HG02759 (cell line): ENCODE data around the gene ZNF692.
"Not testable (repeated sequence)": the region's sequence is repeated elsewhere in the genome, so short reads cannot be mapped to it uniquely, and the experiment has no call there.

Experiments
- ATAC-seq: cut with Tn5 transposase; IDR thresholded peaks from one replicate; pipeline ENCODE4 v1.9.1; 2021; ENCODE audit warnings: mild to moderate bottlenecking, moderate library complexity; ENCODE audit not compliant: unreplicated experiment

ZNF692 gene

DNA sequence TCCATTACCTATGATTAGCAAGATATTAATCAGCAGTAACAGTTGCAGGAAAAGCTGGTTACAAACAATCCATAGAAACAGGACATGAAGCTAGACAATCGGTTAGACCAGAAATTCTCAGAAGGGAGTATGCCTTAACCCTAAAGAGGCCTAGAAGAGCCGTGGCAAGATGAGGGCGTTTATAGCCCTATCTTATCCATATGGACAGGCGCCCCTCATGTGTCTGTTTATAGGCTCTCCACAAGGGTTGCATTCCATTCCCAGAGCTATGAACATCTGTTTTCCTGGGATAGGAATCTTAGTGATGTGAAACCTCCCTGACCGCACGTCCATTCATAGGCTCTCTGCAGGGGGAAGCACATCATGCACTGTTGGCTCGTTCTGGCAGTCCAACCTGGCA is 23.5 kb upstream of the ZNF692 start:
- not testable (repeated sequence) for ATAC-seq

DNA sequence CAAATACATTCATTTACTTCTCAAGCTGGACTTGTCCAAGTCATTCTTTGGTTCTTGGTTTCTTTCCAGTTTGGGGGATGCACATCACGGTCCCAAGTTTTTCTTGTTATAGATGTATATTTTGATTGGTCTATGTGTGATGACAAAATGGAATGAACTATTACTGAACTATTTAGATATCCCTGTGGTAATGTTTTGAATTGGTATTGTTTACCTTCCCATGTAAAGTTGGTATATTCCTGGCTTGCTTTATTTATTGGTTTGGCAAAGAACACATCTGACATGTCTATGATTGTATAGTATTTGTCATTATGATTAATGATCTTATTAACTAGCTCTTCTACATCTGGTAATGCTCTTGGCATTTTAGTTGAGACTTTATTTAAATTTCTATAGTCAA is 22.4 kb upstream of the ZNF692 start:
- no peak for ATAC-seq

DNA sequence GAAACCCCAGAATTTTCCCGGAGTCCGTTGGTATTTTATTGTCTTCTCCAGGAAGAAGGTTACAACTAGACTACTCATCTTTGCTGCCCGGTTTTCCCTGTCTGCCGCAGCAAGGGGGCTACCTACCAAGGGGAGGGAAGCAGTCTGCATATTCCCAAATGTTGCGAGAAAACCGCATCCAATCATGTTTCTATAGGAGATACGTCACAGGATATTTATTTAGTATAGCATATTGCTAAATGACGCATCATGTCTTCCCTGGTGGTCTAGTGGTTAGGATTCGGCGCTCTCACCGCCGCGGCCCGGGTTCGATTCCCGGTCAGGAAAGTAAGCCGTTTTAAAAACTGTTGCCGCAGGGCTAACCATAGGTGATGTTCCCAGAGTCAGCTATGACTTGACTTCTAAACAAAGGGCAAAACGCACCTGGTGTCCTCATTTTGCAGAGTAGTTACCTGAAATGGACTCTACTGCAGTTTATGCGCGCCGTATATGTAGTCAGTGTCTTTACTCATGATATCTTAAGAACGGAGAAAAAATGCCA is 15.2 kb upstream of the ZNF692 start:
- ATAC-seq = peak; percentile 60

DNA sequence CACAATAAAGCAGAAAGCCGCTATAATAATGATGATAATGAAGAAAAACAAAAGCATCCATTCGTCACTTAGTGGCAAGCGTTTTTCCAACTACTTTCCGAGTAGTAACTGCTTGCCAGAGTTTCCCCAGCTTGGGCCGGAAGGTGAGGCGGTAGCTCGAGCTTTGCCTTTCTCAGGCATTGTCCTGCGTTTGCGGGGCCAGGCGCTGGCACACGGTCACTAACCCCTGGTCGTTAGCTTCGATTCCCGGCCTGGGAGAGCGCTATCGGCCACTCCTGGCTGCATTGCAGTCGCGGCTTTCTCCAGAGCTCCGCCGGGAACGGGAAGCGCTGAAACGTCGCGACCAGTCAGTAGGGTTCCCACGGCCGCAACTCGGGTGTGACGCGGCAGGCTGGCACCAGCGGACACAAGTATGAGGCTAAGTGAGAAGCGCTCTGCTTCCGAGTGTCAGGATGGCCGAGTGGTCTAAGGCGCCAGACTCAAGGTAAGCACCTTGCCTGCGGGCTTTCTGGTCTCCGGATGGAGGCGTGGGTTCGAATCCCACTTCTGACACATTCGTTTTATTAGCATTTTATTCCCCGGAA is 14.6 kb upstream of the ZNF692 start:
- peak; percentile 81 for ATAC-seq

DNA sequence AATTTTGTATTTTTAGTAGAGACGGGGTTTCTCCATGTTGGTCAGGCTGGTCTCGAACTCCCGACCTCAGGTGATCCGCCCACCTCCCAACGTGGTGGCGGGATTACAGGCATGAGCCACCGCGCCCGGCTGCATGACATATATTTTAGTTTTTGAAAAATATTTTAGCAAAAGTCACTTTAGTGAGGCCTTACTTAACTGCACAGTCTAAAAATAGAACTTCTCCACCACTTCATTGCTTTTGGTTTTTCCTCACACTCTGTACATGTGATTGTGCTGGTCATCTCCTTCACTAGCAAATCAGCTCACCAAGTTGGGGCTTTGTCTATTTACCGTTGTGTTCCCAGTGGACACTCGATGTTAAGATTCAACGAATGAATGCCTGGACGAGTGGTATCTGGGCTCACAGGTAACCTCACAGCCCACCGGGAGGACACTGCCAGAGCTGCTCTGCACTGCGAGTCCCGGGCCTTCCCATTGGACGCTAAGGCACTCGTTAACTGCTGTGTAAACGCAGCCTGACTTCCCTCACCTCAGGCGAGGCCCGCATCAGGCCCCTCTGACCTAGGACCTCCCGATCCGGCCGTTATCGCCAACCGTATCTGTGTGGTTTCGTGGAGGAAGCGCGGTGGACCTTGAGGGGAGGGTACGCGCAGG is 14.0 kb upstream of the ZNF692 start:
- peak; percentile 43 for ATAC-seq

DNA sequence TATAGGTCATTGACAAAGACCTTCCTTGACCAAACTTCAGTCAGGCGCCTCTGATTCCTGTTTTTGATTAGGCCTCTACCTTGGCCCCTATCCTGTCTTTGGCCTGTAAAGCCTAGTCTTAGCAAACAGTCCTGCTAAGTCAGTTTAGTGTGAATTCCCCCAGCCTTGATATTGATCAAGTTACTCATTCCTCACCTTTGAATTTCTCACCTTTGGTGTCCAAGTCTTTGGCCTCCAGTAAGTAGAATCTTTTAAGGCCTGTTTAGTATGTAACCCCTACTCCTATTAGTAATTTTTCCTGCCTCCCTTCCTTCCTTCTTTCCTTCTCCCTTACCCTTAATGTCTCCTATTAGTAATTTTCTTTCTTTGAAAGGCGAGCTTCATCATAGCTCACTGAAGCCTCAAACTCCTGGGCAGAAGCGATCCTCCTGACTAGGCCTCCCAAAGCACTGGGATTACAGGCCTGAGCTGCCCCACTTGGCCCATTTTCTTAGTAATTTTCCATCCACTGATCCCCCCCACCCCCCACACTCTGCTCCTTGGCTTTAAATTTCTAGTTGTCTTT is 13.0 kb upstream of the ZNF692 start:
- ATAC-seq = no peak

DNA sequence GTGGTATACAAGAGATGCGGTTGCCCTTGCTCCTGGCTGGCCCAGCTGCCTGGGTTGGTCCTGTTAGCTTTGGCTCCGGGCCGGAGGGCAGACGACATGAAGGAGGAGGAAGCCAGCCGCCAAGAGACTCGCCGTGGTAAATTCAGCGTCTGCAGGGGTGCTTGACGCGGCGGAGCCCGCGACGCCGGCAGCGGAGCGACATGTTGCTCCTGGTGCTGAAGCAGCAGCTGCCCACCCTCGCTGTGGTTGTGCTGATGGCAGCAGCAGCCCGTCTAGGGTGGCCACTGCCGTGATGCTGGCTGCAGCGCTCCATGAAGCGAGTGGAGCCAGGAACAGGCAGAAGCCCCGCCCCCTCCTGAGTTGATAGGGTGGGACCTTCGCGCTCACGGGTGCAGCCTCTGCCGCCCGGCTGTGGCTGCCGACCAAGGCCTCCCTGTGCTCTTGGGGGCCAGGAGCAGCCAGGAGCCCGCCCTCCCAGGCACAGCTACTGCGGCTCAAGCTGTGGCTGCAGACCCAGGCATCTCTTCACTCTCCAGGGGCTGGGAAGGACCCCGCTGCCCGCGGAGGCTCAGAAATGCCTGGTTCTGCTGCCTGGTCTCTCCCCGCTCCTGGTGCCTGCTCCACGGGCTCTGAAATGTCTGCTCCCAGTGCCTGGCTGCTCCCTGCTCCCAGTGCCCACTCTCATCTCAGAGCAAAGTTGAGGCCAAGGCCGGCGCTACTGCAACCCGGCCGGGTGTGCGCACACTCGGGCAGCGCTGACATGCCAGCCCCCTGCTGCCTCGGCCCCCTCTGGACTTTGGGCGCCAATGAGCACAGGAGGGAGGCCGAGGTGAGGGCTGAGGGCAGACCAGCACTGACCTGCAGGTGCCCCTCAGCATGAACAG is 4.4 kb upstream of the ZNF692 start:
- ATAC-seq = peak; percentile 72

DNA sequence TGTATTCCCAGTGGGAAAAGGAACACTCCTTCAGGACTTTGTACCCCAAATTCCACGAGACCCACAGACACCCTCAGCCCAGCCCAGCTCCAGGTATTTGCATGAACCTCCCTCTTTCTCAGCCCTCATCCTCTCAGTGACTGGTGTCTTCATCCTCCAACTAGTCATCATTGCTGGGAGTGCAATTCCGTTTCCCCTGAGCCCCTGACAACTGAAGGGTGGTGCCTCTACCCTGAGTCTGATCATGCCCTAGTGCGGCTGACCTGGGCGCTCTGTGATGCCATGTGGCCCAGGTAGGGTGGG is 3.8 kb upstream of the ZNF692 start:
- peak; percentile 6 for ATAC-seq

DNA sequence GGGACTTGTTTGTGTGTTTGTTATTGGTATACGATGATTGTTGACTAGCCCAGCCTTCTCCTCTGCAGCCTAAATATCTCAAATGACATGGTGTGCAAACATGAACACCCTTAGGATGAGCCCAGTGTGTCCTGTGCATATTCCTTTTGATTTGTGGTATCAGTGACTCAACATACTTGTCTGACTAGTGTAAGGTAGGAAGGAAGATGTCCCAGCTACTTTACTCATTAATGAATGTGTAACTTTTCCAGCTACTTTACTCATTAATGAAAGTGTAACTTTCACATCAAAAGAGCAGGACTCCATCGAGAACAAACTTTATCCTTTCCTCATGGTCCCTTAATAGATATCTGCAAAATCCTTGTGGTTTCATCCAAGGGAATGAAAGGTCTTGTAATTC is 2.7 kb upstream of the ZNF692 start:
- no peak for ATAC-seq

DNA sequence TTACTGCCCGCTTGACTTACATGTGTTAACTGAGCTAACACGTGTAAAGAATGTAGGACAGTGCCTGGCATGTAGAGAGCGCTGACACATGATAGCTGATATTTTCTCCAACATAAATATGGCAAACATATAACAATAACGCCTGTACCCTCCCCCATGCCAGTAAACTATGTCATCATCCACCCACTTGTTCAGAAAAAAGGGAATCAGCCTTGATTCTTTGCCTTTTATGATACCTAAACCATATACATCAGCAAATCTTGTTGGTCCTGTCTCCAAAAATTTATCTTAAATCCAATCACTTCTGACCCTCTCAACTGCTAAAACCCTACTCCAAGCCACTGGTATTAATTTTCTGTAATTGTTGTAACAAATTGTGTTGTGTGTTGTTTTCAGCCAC is 1.1 kb upstream of the ZNF692 start:
- no peak for ATAC-seq

DNA sequence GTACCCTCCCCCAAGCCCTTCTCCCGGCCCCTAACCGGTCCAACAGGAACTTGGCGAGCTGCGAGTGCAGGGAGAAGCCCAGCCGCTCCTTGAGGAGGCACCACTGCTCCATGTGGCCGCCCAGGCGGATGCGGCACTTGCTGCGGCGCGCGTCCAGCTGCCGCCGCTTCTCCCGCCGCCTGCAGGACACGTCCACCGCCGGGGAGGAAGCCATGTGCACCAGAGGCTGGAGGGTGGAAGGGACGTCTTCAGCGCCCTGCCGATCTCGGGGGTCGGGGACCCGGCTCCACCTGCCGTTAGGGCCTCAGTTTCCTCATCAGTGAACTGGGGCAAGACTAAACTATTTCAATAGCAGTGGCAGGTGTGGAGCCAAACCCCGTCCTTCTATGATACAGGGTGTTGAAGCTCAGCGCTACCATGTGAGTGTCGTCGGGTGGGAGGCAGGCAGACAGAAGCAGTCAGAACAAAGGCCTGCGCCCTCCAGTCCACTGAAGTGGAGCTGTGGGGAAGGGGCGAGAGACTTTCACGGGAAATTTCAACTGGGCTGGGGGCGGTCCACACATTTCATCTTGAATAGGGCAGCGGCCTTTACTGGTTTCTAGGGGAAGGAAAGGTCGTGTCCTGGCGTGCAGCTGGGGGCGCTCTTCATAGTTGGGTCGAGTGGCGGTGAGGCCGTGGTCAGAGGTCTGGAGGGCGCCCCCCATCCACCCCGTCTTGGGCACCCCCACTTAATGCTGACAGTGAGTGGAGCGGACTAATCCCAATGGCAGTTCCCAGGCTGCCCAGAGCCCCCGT is 592 bp downstream of the ZNF692 start:
- ATAC-seq = peak; percentile 34

DNA sequence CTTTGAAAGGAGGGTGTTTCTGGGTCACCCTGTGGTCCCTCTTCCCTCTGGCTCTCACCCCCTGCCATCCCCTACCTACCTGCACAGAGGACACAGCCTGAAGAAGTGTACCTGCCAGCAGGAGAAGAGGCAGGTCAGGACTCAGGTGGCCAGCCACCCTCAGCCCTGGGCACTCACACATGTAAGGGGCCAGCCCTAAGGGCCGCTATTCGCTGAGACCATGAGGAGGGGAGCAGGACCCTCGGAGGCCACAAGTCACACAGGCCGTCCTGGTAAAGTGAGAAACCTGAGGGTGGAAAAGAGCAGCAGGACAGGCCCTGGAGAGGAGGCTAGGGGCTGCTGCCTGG is 1.2 kb downstream of the ZNF692 start:
- no peak for ATAC-seq

DNA sequence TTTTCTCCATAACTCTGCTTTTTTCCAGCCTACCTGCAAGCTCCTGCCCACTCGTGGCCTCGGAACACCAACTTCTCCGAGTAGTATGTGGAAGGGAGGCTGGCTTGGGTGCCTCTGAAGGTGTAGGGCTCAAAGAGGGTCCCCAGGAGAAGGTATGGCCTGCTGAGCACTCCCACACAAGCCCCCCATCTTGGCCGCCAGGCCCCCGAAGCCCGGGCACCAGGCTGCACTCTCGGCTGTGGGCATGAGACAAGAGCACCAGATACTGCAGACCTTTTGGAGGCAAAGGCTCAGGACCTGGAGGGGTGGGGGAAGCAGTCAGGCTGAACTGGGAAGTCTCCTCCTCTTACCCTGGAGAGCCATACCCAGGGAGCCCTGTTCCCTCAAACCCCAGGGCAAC is 1.7 kb downstream of the ZNF692 start:
- ATAC-seq = no peak

DNA sequence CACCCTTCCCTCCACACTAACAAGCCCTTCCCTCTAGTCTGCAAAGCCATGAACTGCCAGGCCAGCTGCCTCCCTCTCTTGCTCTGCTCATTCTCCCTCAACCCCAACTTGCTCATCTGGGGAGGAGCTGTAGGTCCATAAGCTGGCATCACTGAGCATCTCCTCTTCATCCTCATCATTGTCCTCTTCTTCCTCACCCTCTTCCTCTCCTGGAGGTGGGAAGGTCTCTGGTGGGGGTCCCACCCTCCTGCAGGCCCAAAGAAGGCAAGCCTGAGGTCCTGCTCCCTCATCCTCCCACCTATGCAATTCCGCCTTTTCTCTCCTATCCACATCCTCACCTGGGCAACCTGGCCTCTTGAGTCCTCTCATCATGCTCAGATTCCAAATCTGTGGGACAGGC is 2.7 kb downstream of the ZNF692 start:
- no peak for ATAC-seq

DNA sequence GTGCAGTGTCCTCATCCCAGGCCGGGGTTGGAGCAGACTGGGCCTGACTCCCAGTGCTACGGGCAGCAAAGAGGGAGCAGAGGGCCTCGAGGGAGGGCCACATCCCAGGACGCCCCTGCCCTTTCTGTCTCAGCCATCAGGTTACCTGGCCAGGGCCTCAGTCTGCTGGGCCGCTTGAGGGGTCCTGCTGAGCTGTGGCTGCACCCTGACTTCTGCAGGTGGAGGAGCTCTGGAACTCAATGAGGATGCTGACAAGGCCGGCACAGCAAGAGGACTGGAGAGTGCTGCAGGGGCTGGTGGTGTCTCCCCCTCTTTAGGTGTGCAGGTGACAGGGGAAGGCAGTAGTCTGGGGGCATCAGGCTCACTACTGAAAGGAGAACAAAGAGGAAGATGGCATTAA is 3.3 kb downstream of the ZNF692 start:
- ATAC-seq = no peak

DNA sequence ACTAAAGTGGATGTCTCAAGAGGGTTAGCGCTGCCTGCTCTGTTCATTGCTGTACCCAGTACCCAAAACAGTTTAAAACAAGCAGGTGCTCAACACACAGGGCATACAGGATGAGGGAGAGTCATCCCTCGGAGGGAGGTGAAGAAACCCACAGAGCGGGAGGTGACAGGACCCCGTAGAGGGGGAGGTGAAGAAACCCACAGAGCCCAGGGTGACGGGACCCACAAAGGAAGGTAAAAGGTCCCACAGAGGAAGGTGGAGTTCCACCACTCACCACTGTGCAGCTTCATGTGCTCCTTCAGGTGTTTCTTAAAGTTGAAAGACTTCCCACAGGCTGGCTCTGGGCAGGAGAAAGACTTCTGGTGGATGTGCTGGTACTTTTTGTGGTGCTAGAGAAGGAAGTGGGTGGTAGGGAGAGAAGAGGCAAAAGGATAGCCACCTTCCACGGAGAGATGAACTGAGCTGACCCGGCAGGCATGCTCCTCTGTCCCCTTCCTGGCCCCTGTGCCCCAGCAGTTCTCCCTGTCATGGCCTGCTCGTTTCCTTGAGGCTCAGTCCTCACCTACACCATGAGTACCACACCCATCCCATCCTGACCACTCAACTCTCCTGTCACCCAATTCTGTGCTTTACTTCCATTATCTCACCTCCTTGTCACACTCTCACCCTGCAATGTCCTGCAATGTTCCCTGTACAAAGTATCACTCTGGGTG is 5.1 kb downstream of the ZNF692 start:
- no peak for ATAC-seq

DNA sequence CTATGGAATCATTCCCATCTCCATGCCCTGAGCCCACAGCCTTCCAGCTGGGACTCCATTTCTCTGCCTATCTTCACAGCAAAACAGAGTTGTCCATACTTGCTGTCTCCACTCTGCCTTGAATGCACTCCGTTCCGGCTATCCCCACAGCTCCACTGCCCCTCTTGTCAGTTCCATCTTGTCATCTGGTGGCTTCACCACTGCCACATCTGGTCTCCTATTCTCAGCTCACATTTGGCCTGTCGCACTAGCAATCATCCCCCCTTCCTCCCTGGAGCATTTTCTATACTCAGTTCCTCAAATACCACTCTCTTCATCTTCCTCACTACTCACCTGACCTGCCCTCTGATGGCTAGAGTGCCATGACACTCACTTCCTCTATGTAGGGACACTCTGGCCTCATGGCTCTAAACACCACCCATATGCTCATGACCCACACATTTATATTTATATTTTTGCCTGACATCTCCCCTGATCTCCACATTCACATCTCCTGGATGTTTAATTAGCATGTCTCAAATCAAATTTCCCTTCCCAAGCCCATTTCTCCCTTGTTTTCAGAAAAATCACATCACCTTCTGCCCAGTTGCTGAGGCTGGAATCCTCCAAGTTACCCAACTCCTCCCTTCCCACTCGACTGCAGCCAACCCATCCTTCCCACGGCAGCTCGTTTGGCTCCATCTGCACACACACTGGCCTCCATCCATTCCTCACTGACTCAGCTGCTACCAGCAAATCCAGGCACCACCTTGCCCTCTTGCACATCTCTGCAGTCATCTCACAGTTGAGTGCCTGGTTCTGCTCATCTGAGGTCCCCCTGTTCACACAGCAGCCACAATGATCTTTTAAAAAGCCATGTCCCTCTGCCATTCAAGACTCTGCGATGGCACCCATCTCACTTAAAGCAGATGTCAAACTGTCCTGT is 6.1 kb downstream of the ZNF692 start:
- no peak for ATAC-seq

DNA sequence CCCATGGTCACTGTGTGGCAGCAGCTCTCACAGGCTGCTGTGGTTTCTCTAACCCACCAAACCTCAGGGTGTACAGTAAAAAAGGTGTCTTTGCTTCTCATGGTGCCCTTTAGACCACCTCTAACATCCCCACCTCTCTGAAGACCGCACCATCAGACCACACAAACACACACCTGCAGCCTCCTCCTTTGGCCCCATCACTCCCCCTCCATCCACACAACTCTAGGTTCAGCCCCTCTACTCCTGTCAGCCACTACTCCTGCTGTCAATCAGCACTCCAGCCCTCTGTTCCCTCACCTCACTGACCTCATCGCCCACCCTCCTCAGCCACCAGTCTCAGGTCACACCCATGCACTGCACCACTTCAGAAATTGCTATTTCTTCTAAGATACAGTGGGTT is 7.5 kb downstream of the ZNF692 start:
- no peak for ATAC-seq

DNA sequence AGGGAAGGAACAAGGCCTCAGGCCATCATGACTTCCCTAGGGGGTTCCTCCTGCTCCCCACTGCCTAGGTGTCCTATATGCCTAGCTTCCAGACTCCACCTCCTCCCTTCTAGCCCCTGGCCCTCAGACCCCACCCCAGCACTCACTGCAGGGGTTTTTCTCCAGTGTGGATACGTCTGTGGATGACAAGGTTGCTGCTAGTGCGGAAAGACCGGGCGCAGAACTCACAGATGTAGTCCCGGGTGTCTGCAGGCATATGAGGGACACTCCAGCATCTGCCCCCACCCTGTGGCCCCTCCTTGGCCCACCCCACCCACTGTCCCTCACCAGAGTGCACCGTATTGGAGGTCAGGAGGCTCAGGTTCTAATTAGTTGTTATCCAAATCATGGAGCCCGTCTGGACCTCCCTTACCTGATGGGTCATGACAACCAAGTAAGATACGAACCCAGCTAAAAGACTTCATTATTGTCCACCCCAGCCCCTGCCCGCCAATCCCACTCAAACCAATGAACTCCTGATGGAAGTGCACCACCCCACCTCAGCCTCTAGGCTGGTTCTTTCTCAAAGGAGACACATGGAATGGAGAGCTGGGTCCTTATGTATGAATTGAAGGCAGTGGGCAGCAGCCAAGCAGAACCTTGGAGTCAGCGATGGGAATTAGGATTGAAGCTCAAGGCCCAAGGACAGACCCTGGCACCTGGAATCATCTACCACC is 8.2 kb downstream of the ZNF692 start:
- no peak for ATAC-seq
